Endothelial cell of umbilical vein (primary cell): ENCODE results near the gene PLEKHA7. TPM values are rescaled to one million over a fixed set of nuclear protein-coding genes. Genes with fewer than 3 reads are reported as not detected.

Experiments used
- BruUV-seq: library from RNA; stranded (reverse); fragments of 400-500 nt; replicated peaks from 2 replicates; lab custom pipeline; 2021; lab: Mats Ljungman, UMichigan
- CTCF ChIA-PET: fragments of 300-600, 350-600 bp; sonication (Branson Sonifier 250); formaldehyde crosslinking; loops from one replicate; lab custom pipeline; 2021; ENCODE audit warnings: antibody characterized with exemption, inconsistent platforms; lab: Charles Lee
- POLR2A ChIA-PET: fragments of 300-600, 350-600 bp; sonication (Branson Sonifier 250); formaldehyde crosslinking; loops from one replicate; lab custom pipeline; 2021; ENCODE audit warnings: antibody characterized with exemption, inconsistent platforms; lab: Charles Lee
- DNase-seq: peaks from one replicate; pipeline ENCODE4 v3.0.0-alpha.2; 2011; ENCODE audit warnings: low read depth, low spot score
- FAIRE-seq: peaks from 2 replicates; lab custom pipeline; 2011; peaks lifted over from hg19 to GRCh38; lab: Jason Lieb, UNC
- H2AFZ ChIP-seq: 2 replicates; pipeline ENCODE4 v1.6.0; 2012; ENCODE audit warnings: low read depth, low read length, control low read depth, inconsistent platforms
- H3K27ac ChIP-seq: 2 replicates; pipeline ENCODE4 v1.5.1; 2011; ENCODE audit warnings: low read depth, mild to moderate bottlenecking, control low read depth, low read length, moderate library complexity; ENCODE audit not compliant: insufficient read depth
- H3K27me3 ChIP-seq, 2 experiments: 2 replicates each; pipeline versions ENCODE4 v1.6.0 to v1.6.1; 2011; ENCODE audit warnings: low read length in 2 of 2, mixed read lengths in 1 of 2; ENCODE audit not compliant: control insufficient read depth in 2 of 2, insufficient read depth in 2 of 2
- H3K36me3 ChIP-seq, 2 experiments: 2 replicates in 1 of 2; 3 replicates in 1 of 2; pipeline ENCODE4 v1.5.1; 2011; ENCODE audit warnings: low read length in 2 of 2, mild to moderate bottlenecking in 1 of 2, moderate library complexity in 1 of 2; ENCODE audit not compliant: control insufficient read depth in 2 of 2, insufficient read depth in 2 of 2; ENCODE audit errors: extremely low read depth in 1 of 2
- H3K4me1 ChIP-seq: 3 replicates; pipeline ENCODE4 v1.5.1; 2011; ENCODE audit warnings: mild to moderate bottlenecking, low read length; ENCODE audit not compliant: control insufficient read depth, insufficient read depth; ENCODE audit errors: extremely low read depth
- H3K4me2 ChIP-seq: 2 replicates; pipeline ENCODE4 v1.6.1; 2011; ENCODE audit warnings: low read length, control low read depth, mixed read lengths; ENCODE audit not compliant: insufficient read depth
- H3K4me3 ChIP-seq, 3 experiments: fragments of 200-600 bp in 1 of 3; sonication (generic), shearing (Covaris generic) in 1 of 3; replicated peaks in 1 of 3; 2 replicates each; pipeline ENCODE4 v1.5.1; 2011 to 2016; ENCODE audit warnings: control low read depth in 3 of 3, low read length in 3 of 3, mild to moderate bottlenecking in 2 of 3, inconsistent platforms in 1 of 3, low read depth in 1 of 3, moderate library complexity in 1 of 3; ENCODE audit not compliant: insufficient read depth in 1 of 3
- H3K79me2 ChIP-seq: 2 replicates; pipeline ENCODE4 v1.6.0; 2012; ENCODE audit warnings: low read length, inconsistent platforms; ENCODE audit not compliant: control insufficient read depth, insufficient read depth
- H3K9ac ChIP-seq: replicated peaks from 2 replicates; pipeline ENCODE3; 2011; ENCODE audit warnings: low read length, control low read depth; ENCODE audit not compliant: insufficient read depth; ENCODE audit errors: extremely low read depth
- H3K9me1 ChIP-seq: replicated peaks from 3 replicates; pipeline ENCODE4 v1.6.0; 2011; ENCODE audit warnings: mild to moderate bottlenecking, low read length; ENCODE audit not compliant: control insufficient read depth, insufficient read depth; ENCODE audit errors: extremely low read depth
- H3K9me3 ChIP-seq: replicated peaks from 2 replicates; pipeline ENCODE4 v1.5.1; 2012; ENCODE audit warnings: low read length, inconsistent platforms; ENCODE audit not compliant: control insufficient read depth, insufficient read depth
- H4K20me1 ChIP-seq: replicated peaks from 2 replicates; pipeline ENCODE3; 2011; ENCODE audit warnings: mild to moderate bottlenecking, low read length; ENCODE audit not compliant: control insufficient read depth, insufficient read depth; ENCODE audit errors: extremely low read depth
- EZH2 ChIP-seq: IDR thresholded peaks from 2 replicates; pipeline ENCODE4 v1.6.1; 2012; ENCODE audit warnings: borderline replicate concordance, low read depth, mild to moderate bottlenecking, moderate library complexity, low read length, inconsistent platforms; ENCODE audit not compliant: severe bottlenecking
- FOS ChIP-seq: IDR thresholded peaks from 2 replicates; pipeline ENCODE4 v1.6.1; 2011; ENCODE audit warnings: mild to moderate bottlenecking, low read length, moderate library complexity, borderline replicate concordance; ENCODE audit not compliant: insufficient read depth
- GATA2 ChIP-seq: IDR thresholded peaks from 2 replicates; pipeline ENCODE4 v1.7.0; 2011; ENCODE audit warnings: low read depth, mild to moderate bottlenecking, moderate library complexity, mixed read lengths, low read length; ENCODE audit not compliant: insufficient read length, insufficient read depth
- JUN ChIP-seq: IDR thresholded peaks from 2 replicates; pipeline ENCODE4 v1.6.1; 2011; ENCODE audit warnings: borderline replicate concordance, low read depth; ENCODE audit not compliant: insufficient read length, insufficient read depth
- MYC ChIP-seq: IDR thresholded peaks from one replicate; pipeline ENCODE4 v1.6.1; 2011; ENCODE audit warnings: mild to moderate bottlenecking, low read depth, low read length
- POLR2A ChIP-seq: IDR thresholded peaks from 2 replicates; pipeline ENCODE4 v1.6.1; 2012; ENCODE audit warnings: low read depth, mild to moderate bottlenecking, control low read depth, low read length
- POLR2AphosphoS5 ChIP-seq: IDR thresholded peaks from 2 replicates; pipeline ENCODE4 v1.6.1; 2012; ENCODE audit warnings: low read depth, mild to moderate bottlenecking, control low read depth, low read length, moderate library complexity; ENCODE audit not compliant: insufficient read depth
- dilution Hi-C: fragments of 300-500 bp; cut with MboI; formaldehyde crosslinking; loops from one replicate; pipeline ENCODE4 v1.15.0; 2019; ENCODE audit warnings: low sequenced_read_pairs; ENCODE audit not compliant: extremely low pct_ligation_motif_present
- intact Hi-C: fragments of 100-400 bp; cut with micrococcal nuclease; formaldehyde crosslinking; loops from one replicate; pipeline ENCODE4 v1.10.0; 2022
- polyA plus RNA-seq, 4 experiments: library from polyadenylated mRNA; depleted of rRNA in 3 of 4; stranded (reverse) in 3 of 4; unstranded in 1 of 4; fragments of >200 nt; gene quantifications; 2 replicates each; pipeline versions ENCODE4 v1.2.1 to v1.2.3, GENCODE V29; 2011 to 2012; ENCODE audit warnings: missing spikeins in 1 of 4
- total RNA-seq: library from RNA; stranded (reverse); gene quantifications from 2 replicates; pipeline ENCODE4 v1.2.3, GENCODE V29; 2021
- TF ChIP-seq, protein P1 (sequence below): IDR thresholded peaks from 2 replicates; pipeline ENCODE4 v1.6.1; 2011; ENCODE audit not compliant: insufficient read depth, insufficient read length
- TF ChIP-seq, protein P2 (sequence below), 2 donors: IDR thresholded peaks; 1 replicate in 1 of 2; 2 replicates in 1 of 2; pipeline ENCODE4 v1.5.1; 2011; ENCODE audit warnings: low read length in 2 of 2, mild to moderate bottlenecking in 2 of 2, moderate library complexity in 2 of 2, control low read depth in 1 of 2, inconsistent platforms in 1 of 2, low read depth in 1 of 2; ENCODE audit not compliant: insufficient read depth in 1 of 2; ENCODE audit errors: extremely low read depth in 1 of 2

Gene PLEKHA7
- total and polyA plus RNA-seq, 2 donors (not counting 3 experiments of a cell fraction or from before 2014, with no cell fraction given) = 1.7 to 3.8 TPM

DNA sequence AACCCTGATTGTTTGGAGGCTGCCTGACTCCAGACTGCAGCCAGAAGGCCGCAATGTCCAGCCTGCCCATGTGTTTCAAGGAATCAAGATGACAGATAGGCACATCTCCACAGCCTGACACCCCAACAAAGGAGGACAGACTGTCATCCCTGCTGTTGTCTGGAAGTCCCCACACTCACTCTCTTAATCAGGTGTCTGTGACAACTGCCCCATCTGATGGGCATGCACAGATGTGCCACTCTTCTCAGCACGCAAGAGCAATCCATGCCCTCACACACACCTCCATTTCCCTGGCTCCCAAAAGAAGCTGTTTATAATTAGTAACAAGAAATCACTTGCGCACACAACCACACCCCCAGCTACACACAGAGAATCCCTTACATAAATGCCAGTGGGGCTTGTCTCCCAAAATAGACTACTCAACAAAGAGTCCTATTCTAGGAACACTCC is 158.2 kb downstream of the PLEKHA7 start:
- Histone ChIP-seq H3K4me2 (no peak overlapping the region), H2AFZ (no peak overlapping the region), H4K20me1 (no peaks in the 10 kb centered on the region), H3K9ac (no peak overlapping the region), H3K4me1 (peaks cover 5% of the 10 kb centered on the region), H3K36me3 (no peaks in the 10 kb centered on the region), H3K27ac (no peak overlapping the region), H3K27me3 (peaks cover 0 to 1% of the 10 kb centered on the region in 2 experiments), H3K9me1 (no peaks in the 10 kb centered on the region), H3K79me2 (no peaks in the 10 kb centered on the region), H3K9me3 (no peaks in the 10 kb centered on the region), H3K4me3 (no peak overlapping the region)
- dilution Hi-C loops (no loop called here), intact Hi-C loops (no loop called here)
- TF ChIP-seq POLR2A (no peak), POLR2AphosphoS5 (no peak), MYC (no peak), FOS (no peak), EZH2 (no peak), GATA2 (no peak), JUN (no peak)
- TF ChIP-seq, protein P1, sequence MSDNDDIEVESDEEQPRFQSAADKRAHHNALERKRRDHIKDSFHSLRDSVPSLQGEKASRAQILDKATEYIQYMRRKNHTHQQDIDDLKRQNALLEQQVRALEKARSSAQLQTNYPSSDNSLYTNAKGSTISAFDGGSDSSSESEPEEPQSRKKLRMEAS = no peak
- TF ChIP-seq, protein P2, sequence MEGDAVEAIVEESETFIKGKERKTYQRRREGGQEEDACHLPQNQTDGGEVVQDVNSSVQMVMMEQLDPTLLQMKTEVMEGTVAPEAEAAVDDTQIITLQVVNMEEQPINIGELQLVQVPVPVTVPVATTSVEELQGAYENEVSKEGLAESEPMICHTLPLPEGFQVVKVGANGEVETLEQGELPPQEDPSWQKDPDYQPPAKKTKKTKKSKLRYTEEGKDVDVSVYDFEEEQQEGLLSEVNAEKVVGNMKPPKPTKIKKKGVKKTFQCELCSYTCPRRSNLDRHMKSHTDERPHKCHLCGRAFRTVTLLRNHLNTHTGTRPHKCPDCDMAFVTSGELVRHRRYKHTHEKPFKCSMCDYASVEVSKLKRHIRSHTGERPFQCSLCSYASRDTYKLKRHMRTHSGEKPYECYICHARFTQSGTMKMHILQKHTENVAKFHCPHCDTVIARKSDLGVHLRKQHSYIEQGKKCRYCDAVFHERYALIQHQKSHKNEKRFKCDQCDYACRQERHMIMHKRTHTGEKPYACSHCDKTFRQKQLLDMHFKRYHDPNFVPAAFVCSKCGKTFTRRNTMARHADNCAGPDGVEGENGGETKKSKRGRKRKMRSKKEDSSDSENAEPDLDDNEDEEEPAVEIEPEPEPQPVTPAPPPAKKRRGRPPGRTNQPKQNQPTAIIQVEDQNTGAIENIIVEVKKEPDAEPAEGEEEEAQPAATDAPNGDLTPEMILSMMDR (IDR thresholded peaks at IDR 0.05; ENCODE audit: extremely low read depth in 1 of 2, insufficient read depth in 1 of 2, low read depth in 1 of 2, low read length in 2 of 2) = no peak
- DNase-seq = no peak
- FAIRE-seq = no peak
- ChIA-PET CTCF (interaction anchor here (0.8 to 1.5 kb wide), 2 partner anchors 34 to 81 kb away, joined by 3 read pairs; no protein-coding TSS in a partner anchor), POLR2A (no interaction called here)
- no TSS peak for BruUV-seq
